ENCODE measurements around the gene RYR1.

RYR1 gene

DNA sequence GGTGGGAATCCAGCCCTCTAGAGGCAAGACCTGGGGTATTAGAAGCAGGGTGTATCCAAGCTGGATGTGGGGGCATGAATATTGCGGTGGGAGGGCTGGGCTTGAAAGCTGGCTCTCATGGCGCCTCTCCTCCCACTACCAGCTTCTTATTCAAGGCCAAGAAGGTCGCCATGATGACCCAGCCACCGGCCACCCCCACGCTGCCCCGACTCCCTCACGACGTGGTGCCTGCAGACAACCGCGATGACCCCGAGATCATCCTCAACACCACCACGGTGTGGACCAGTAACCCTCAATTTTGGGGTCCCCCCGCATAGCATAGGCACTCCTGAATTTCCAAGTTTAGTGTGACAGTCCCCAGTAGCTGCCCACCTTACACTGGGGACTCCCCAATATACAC is 41.7 kb downstream of the RYR1 start:
- TF ChIP-seq, protein P1, sequence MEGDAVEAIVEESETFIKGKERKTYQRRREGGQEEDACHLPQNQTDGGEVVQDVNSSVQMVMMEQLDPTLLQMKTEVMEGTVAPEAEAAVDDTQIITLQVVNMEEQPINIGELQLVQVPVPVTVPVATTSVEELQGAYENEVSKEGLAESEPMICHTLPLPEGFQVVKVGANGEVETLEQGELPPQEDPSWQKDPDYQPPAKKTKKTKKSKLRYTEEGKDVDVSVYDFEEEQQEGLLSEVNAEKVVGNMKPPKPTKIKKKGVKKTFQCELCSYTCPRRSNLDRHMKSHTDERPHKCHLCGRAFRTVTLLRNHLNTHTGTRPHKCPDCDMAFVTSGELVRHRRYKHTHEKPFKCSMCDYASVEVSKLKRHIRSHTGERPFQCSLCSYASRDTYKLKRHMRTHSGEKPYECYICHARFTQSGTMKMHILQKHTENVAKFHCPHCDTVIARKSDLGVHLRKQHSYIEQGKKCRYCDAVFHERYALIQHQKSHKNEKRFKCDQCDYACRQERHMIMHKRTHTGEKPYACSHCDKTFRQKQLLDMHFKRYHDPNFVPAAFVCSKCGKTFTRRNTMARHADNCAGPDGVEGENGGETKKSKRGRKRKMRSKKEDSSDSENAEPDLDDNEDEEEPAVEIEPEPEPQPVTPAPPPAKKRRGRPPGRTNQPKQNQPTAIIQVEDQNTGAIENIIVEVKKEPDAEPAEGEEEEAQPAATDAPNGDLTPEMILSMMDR (conservative IDR thresholded peaks at IDR 0.05) = no peak
- no peak for TF ChIP-seq ZFX (IDR thresholded peaks at IDR 0.05)
- no peak overlapping the region for H3K27ac ChIP-seq

- TF ChIP-seq ZFX (IDR thresholded peaks at IDR 0.05) = no peak
- TF ChIP-seq, protein P1 (conservative IDR thresholded peaks at IDR 0.05) = no peak; the same call in 1 of the 2 replicates
- no peak overlapping the region for H3K27ac ChIP-seq
These were observed 44.9 kb downstream of the RYR1 start for GRCh38 chr19:38478273-38478971.

DNA sequence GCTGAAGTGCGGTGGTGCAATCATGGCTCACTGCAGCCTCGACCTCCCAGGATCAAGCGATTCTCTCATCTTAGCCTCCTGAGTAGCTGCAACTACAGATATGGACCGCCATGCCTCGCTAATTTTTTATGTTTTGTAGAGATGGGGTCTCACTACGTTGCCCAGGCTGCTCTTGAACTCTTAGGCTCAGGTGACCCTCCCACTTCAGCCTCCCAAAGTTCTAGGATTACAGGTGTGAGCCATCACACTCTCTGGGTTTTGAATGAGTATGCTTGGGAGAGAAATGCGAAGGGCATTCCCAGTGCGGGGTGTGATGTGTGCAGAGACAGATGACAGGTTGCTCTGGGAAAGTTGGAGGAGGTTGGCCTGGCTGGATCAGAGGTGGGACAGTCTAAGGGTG is 49.0 kb downstream of the RYR1 start:
- TF ChIP-seq ZFX (IDR thresholded peaks at IDR 0.05) = no peak
- TF ChIP-seq, protein P1 (conservative IDR thresholded peaks at IDR 0.05) = no peak
- H3K27ac ChIP-seq = no peak overlapping the region

DNA sequence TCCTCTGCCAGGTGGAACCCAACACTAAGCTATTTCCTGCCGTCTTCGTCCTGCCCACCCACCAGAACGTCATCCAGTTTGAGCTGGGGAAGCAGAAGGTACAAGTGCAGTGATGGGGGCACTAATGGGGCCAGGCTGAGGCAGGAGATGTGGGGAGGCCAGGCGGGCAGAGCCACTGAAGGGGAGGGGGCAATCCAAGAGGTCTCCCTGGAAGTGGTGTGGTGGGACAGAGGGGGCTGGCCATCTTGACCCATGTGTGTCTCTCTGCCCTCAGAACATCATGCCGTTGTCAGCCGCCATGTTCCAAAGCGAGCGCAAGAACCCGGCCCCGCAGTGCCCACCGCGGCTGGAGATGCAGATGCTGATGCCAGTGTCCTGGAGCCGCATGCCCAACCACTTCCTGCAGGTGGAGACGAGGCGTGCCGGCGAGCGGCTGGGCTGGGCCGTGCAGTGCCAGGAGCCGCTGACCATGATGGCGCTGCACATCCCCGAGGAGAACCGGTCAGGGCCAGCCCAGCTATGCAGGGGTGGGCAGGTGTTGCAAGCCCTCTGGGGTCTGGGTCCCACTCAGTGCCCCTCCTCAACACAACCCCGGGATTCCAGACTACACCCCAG is 49.6 kb downstream of the RYR1 start:
- no peak overlapping the region for H3K27ac ChIP-seq

DNA sequence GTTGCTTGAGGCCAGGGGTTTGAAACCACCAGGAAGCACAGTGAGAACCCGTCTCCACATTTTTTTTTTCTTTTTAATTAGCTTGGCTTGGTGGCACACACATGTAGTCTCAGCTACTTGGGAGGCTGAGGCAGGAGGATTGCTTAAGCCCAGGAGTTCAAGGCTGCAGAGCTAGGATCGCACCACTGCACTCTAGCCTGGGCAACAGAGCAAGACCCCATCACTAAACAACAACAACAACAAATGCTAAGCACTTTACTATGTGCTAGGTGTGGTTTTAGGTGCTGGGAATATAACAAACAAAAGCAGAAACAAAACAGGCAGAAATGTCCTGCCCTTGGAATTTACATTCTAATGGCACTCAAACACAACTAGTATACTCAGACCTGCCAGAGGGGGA is 51.3 kb downstream of the RYR1 start:
- TF ChIP-seq, protein P1 (conservative IDR thresholded peaks at IDR 0.05) = no peak
- no peak for TF ChIP-seq ZFX (IDR thresholded peaks at IDR 0.05)
- no peak overlapping the region for H3K27ac ChIP-seq

More for the DNA sequence above, 49.6 kb downstream of the RYR1 start:
- no peak for TF ChIP-seq ZFX (IDR thresholded peaks at IDR 0.05)
- TF ChIP-seq, protein P1 (conservative IDR thresholded peaks at IDR 0.05) = no peak

DNA sequence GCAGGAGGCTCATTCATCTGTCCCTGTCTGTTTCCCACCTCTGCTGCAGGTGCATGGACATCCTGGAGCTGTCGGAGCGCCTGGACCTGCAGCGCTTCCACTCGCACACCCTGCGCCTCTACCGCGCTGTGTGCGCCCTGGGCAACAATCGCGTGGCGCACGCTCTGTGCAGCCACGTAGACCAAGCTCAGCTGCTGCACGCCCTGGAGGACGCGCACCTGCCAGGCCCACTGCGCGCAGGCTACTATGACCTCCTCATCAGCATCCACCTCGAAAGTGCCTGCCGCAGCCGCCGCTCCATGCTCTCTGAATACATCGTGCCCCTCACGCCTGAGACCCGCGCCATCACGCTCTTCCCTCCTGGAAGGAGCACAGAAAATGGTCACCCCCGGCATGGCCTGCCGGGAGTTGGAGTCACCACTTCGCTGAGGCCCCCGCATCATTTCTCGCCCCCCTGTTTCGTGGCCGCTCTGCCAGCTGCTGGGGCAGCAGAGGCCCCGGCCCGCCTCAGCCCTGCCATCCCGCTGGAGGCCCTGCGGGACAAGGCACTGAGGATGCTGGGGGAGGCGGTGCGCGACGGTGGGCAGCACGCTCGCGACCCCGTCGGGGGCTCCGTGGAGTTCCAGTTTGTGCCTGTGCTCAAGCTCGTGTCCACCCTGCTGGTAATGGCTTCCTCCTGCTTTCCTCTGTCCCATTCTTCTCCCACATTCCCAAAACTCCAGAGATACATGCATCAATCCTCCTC is 52.2 kb downstream of the RYR1 start:
- H3K27ac ChIP-seq = no peak overlapping the region
- TF ChIP-seq, protein P1 (conservative IDR thresholded peaks at IDR 0.05) = no peak
- no peak for TF ChIP-seq ZFX (IDR thresholded peaks at IDR 0.05)

Data from C4-2B (cell line).